Cardiac muscle cell (in vitro differentiated cells and primary cell): ENCODE results near the gene GARIN5A. TPM values are rescaled to one million over a fixed set of nuclear protein-coding genes. Genes with fewer than 3 reads are reported as not detected.

ENCODE experiments used
- DNase-seq, 2 donors: peaks; one replicate each; pipeline versions ENCODE4 v3.0.0 to v3.0.0-alpha.2; 2010 to 2017; ENCODE audit warnings: low read depth in 1 of 2, low spot score in 1 of 2
- H3K27ac ChIP-seq: fragments of 200-600 bp; sonication (generic); 2 replicates; pipeline ENCODE4 v1.5.1; 2016
- H3K27me3 ChIP-seq: fragments of 200-600 bp; sonication (generic); 2 replicates; pipeline ENCODE4 v1.6.0; 2016; ENCODE audit warnings: control low read depth
- H3K36me3 ChIP-seq: fragments of 200-600 bp; sonication (generic); 2 replicates; pipeline ENCODE4 v1.5.1; 2016; ENCODE audit warnings: control low read depth
- H3K4me1 ChIP-seq: fragments of 200-600 bp; sonication (generic); 2 replicates; pipeline ENCODE4 v1.8.1; 2017; ENCODE audit warnings: low read depth, mild to moderate bottlenecking, mixed run types
- H3K4me3 ChIP-seq: fragments of 200-600 bp; sonication (generic); 2 replicates; pipeline ENCODE4 v1.5.1; 2016; ENCODE audit warnings: mild to moderate bottlenecking
- H3K9me3 ChIP-seq: fragments of 200-600 bp; sonication (generic); 2 replicates; pipeline ENCODE4 v1.5.1; 2017; ENCODE audit warnings: low read depth, mild to moderate bottlenecking, control low read depth
- CTCF ChIP-seq: IDR thresholded peaks from 2 replicates; pipeline ENCODE4 v1.5.1; 2012; ENCODE audit warnings: low read depth, mild to moderate bottlenecking, low read length
- polyA plus RNA-seq: library from polyadenylated mRNA; unstranded; fragments of >200 nt; fragmentation: Nextera tagmentation; extraction: Ambion mirVana; gene quantifications from 2 replicates; pipeline ENCODE4 v1.2.1, GENCODE V29; 2016
- total RNA-seq: library from RNA; depleted of rRNA; stranded (reverse); fragments of >200 nt; gene quantifications from 2 replicates; pipeline ENCODE4 v1.2.3, GENCODE V29; 2016

Gene GARIN5A
- total and polyA plus RNA-seq, 2 experiments from 2014 or later: 7.7 to 9.3 TPM

GRCh38 chr19:50437862-50438449 lies 38.7 kb downstream of the GARIN5A start:
- no peaks in the 10 kb centered on the region for H3K9me3 ChIP-seq
- TF ChIP-seq CTCF: no peak
- no peak for DNase-seq
- H3K4me1 ChIP-seq: no peaks in the 10 kb centered on the region
- H3K27me3 ChIP-seq: no peaks in the 10 kb centered on the region
- H3K36me3 ChIP-seq: no peaks in the 10 kb centered on the region
- H3K4me3 ChIP-seq: no peak overlapping the region
- no peak overlapping the region for H3K27ac ChIP-seq

- Histone ChIP-seq H3K4me3 (no peak overlapping the region), H3K9me3 (no peaks in the 10 kb centered on the region), H3K4me1 (peaks cover 4% of the 10 kb centered on the region), H3K36me3 (no peaks in the 10 kb centered on the region), H3K27ac (no peak overlapping the region), H3K27me3 (no peaks in the 10 kb centered on the region)
- DNase-seq: no peak
- no peak for TF ChIP-seq CTCF
These were observed 41.0 kb downstream of the GARIN5A start for GRCh38 chr19:50435627-50436026.

- Histone ChIP-seq H3K27ac (no peak overlapping the region), H3K4me1 (peaks cover 4% of the 10 kb centered on the region), H3K9me3 (no peaks in the 10 kb centered on the region), H3K4me3 (no peak overlapping the region), H3K36me3 (no peaks in the 10 kb centered on the region), H3K27me3 (no peaks in the 10 kb centered on the region)
- DNase-seq: no peak
- no peak for TF ChIP-seq CTCF
These were observed 41.4 kb downstream of the GARIN5A start for GRCh38 chr19:50435221-50435620.

- H3K27me3 ChIP-seq: no peaks in the 10 kb centered on the region
- H3K4me1 ChIP-seq: peaks cover 4% of the 10 kb centered on the region
- no peaks in the 10 kb centered on the region for H3K9me3 ChIP-seq
- no peak for DNase-seq
- H3K36me3 ChIP-seq: no peaks in the 10 kb centered on the region
- H3K4me3 ChIP-seq: no peak overlapping the region
- TF ChIP-seq CTCF: no peak
- no peak overlapping the region for H3K27ac ChIP-seq
These were observed 42.1 kb downstream of the GARIN5A start for GRCh38 chr19:50434525-50434924.

- H3K9me3 ChIP-seq: no peaks in the 10 kb centered on the region
- H3K4me1 ChIP-seq: peaks cover 9% of the 10 kb centered on the region
- TF ChIP-seq CTCF: no peak
- H3K27me3 ChIP-seq: no peaks in the 10 kb centered on the region
- no peak overlapping the region for H3K27ac ChIP-seq
- H3K4me3 ChIP-seq: no peak overlapping the region
- H3K36me3 ChIP-seq: no peaks in the 10 kb centered on the region
- DNase-seq: no peak
These were observed 43.2 kb downstream of the GARIN5A start for GRCh38 chr19:50433201-50434180.
